Adipocyte (in vitro differentiated cells): ENCODE measurements around the gene WFDC6.

Experiments
- DNase-seq: peaks from one replicate; pipeline ENCODE4 v3.0.0-alpha.2; 2015; ENCODE audit warnings: low read depth
- H3K27me3 ChIP-seq: replicated peaks from 2 replicates; pipeline ENCODE4 v1.7.0; 2013; ENCODE audit warnings: mild to moderate bottlenecking, low read length, moderate library complexity; ENCODE audit not compliant: control insufficient read depth, insufficient read depth
- H3K36me3 ChIP-seq: 2 replicates; pipeline ENCODE4 v1.7.0; 2013; ENCODE audit warnings: low read length, mild to moderate bottlenecking, moderate library complexity; ENCODE audit not compliant: control insufficient read depth, insufficient read depth, severe bottlenecking
- H3K4me1 ChIP-seq: 2 replicates; pipeline ENCODE4 v1.7.0; 2013; ENCODE audit warnings: mild to moderate bottlenecking, low read length, moderate library complexity; ENCODE audit not compliant: control insufficient read depth, insufficient read depth
- H3K4me3 ChIP-seq: 2 replicates; pipeline ENCODE4 v1.7.0; 2013; ENCODE audit warnings: mild to moderate bottlenecking, low read length, moderate library complexity
- H3K9ac ChIP-seq: 2 replicates; pipeline ENCODE4 v1.7.0; 2013; ENCODE audit warnings: mild to moderate bottlenecking, low read length, moderate library complexity
- H3K9me3 ChIP-seq: 2 replicates; pipeline ENCODE4 v1.7.0; 2013; ENCODE audit warnings: mild to moderate bottlenecking, low read length, moderate library complexity; ENCODE audit not compliant: control insufficient read depth

WFDC6 gene

DNA sequence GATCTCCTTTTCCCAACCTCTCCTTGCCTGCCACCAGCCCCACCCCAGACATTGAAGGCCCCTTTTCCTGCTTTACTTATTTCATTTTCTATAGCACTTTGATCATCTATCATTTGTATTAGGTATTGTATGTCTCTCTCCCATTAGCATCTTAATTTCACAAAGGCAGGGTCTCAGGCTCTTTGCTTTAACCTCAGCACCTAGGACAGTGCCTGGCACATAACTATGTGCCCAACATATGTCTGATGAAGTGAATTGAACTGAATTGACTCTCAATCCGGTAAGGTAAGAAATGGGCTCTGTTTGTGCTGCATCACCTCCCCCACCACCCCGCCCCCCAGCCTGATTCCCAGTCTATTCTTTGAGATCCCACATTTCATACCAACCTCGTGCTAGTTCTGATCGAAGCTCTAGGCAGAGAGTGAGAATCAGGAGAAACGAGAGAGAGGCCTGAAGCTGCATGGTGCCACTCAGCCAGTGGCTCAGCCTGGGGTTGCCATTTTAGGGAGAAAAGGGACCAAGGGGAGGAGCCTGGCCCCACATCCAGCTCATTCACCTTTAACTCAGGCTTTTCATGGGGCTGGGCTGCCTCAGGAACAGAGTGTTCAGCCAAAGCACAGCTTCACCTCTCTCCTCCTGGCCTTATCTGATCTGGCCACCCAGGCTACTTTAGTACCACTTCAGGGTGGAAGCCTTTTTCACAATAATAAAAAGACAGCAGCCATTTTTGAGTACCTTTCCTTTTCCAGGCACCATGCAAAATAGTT, 24.0 kb downstream of the WFDC6 start, which contains the start of gene SPINT3:
SPINT3 (minus strand) TSS at position 476 of the 767 bp plus-strand sequence; CDS start at position 462, 14 bp downstream.
- H3K4me3 ChIP-seq, result no peak within 1 kb of the TSS
- H3K9ac ChIP-seq, result no peak within 1 kb of the TSS
- DNase-seq, result no peak
- peaks cover 30% of the 10 kb centered on the region for H3K27me3 ChIP-seq
- peaks cover 3% of the 10 kb centered on the region for H3K9me3 ChIP-seq
- no peaks in the 10 kb centered on the region for H3K36me3 ChIP-seq
- peaks cover 16% of the 10 kb centered on the region for H3K4me1 ChIP-seq

DNA sequence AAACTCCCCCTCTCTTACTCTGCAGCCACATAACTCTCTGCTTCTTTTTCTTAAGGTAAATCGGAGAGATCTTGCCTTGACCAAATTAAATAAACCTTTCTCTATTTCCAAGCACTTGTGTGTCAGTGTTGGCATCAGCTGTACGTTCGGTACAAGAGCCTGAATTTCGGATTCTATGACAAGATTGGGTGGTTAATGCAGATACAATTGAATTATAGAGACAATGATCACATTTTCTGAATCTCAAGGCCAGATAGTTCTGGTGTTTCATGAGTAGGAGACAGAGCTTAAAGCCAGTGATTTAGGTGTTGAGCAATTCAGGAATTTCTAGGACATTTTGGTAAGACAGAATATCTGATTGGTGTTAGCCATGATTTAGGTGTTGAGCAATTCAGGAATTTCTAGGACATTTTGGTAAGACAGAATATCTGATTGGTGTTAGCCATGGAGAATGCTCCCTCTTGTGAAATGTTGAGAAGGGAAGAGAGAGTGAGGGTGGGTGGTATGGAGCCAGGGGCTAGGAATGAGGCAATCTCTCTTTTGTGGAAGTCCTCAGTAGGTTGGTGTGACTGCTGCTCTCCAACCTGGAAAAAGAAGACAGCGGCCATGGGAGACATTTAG, 28.9 kb downstream of the WFDC6 start:
- no peak for DNase-seq
- Histone ChIP-seq H3K9ac (no peak overlapping the region), H3K4me1 (peaks cover 16% of the 10 kb centered on the region), H3K27me3 (peaks cover 23% of the 10 kb centered on the region), H3K9me3 (no peaks in the 10 kb centered on the region), H3K4me3 (no peak overlapping the region), H3K36me3 (no peaks in the 10 kb centered on the region)

DNA sequence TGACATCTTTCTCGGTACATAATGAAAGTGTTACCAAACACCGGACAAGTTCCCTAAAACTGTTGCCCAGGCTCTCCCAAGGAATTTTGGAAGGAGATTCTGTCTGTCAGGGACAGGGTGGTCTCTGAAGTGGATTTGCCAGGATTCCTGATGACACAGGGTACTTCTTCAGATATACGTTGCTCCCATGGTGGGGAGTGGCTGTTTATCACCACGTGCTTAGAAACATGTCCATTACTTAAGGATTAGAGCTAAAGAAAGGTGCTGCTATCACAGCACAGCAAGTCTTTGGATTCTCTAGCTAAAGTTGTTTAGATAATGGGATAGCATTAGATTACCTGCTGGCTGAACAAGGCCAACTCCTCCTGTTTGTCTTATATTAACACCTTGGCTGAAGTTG, 30.2 kb downstream of the WFDC6 start:
- peaks cover 16% of the 10 kb centered on the region for H3K4me1 ChIP-seq
- no peaks in the 10 kb centered on the region for H3K9me3 ChIP-seq
- H3K9ac ChIP-seq, result no peak overlapping the region
- peaks cover 21% of the 10 kb centered on the region for H3K27me3 ChIP-seq
- H3K36me3 ChIP-seq, result no peaks in the 10 kb centered on the region
- DNase-seq, result no peak
- no peak overlapping the region for H3K4me3 ChIP-seq

DNA sequence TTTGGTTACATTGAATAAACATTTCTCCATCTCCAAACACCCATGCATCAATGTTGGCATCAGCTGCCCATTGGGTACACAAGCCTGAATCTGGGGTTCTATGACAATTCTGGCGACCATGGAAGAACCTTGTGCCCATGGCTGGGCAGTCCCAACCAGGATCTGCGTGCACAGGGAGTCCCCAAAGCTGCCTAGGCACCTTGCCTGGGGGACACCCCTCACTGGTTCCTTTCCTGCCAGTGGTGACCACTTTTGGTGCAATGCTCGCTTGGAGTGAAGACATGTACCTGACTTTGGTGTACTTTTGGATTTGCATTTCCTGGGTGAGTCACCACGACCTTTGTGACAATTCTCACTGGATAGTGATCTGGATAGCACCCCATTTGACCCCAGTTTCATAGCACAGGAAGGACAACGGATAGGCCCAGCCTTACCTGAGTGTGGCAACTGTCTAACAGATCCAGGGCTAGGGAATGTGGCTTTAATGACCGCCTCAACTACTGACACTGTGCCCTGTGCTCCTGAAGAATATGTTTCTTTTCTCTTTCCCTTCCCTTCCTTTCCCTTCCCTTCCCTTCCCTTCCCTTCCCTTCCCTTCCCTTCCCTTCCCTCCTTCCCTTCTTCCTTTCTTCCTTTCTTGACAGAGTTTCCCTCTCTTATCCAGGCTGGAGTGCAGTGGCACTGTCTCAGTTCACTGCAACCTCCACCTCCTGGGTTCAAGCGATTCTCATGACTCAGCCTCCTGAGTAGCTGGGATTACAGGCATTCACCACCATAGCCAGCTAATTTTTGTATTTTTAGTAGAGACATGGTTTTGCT, 31.0 kb downstream of the WFDC6 start:
- H3K36me3 ChIP-seq, result no peaks in the 10 kb centered on the region
- peaks cover 18% of the 10 kb centered on the region for H3K27me3 ChIP-seq
- DNase-seq, result no peak
- no peak overlapping the region for H3K9ac ChIP-seq
- H3K4me3 ChIP-seq, result no peak overlapping the region
- H3K4me1 ChIP-seq, result peaks cover 16% of the 10 kb centered on the region
- no peaks in the 10 kb centered on the region for H3K9me3 ChIP-seq

DNA sequence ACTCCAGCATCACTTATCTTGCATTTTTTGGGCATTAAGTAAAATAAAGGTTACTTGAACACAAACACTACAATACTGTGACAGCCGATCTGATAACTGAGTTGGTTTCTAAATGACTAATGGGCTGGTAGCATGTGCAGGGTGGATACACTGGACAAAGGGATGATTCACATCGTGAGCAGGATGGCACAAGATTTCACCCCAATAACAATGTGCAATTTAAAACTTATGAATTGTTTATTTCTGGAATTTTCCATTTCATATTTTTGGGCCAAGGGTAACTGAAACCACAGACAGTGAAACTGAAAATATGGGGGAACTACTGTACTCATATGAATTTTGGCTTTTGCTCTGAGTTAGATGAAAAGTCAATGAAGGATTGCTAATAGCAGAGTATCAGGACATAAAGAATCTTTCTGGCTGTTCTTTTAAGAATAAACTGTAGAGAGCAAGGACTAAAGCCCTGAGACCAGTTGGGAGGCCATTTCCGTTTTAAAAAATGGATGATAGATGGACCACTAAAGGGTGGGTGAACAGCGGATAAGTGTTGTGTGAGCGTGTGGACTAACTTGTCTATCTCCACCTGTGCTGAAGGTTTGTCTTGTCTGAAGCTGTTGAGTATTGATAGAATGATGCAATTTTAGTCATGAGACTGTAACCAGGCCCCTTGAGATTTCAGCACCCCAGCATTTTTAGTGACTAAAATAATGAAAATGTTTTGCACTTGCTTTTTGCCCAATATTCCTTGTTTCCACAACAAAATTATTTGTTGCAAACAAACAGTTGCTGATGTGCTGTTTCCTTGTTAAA, 32.1 kb downstream of the WFDC6 start:
- H3K9ac ChIP-seq, result no peak overlapping the region
- no peaks in the 10 kb centered on the region for H3K9me3 ChIP-seq
- DNase-seq, result no peak
- H3K4me1 ChIP-seq, result peaks cover 16% of the 10 kb centered on the region
- H3K36me3 ChIP-seq, result no peaks in the 10 kb centered on the region
- peaks cover 18% of the 10 kb centered on the region for H3K27me3 ChIP-seq
- no peak overlapping the region for H3K4me3 ChIP-seq

DNA sequence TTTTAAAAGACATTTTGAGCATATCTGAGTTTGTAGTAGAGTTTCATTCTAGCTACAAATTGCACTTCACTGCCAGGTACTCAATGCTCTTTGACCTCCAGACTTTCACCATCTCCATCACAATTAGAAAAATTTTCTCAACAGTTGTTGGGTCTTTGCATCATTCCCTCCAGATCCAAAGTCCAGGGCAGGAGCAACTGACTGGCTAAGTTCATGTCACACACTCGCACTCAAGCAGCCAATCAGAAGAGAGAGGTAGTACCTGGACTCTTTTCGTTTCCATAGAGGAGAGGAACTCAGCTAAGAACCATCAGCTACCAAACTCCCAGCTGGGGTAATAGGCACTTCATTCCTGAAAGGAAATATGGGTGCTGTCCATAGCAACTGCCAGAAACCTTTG, 32.9 kb downstream of the WFDC6 start:
- Histone ChIP-seq H3K9ac (no peak overlapping the region), H3K27me3 (peaks cover 18% of the 10 kb centered on the region), H3K4me1 (peaks cover 16% of the 10 kb centered on the region), H3K9me3 (no peaks in the 10 kb centered on the region), H3K4me3 (no peak overlapping the region), H3K36me3 (no peaks in the 10 kb centered on the region)
- DNase-seq, result no peak

DNA sequence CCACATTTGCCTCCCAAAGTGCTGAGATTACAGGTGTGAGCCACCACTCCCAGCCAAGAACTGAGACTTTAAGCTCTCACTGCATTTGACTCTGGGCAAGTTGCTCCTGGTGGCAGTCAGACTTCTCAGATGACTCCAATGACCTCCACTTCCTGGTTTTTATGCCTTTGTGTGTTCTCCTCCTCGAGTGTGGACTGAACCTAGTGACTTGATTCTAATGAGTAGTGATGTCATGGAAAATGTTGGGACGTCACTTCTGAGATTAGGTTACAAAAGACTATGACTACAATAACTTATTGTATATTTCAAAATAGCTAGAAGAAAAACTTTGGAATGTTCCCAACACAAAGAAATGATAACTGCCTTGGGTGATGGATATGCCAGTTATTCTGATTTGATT, 35.9 kb downstream of the WFDC6 start:
- peaks cover 15% of the 10 kb centered on the region for H3K4me1 ChIP-seq
- no peaks in the 10 kb centered on the region for H3K9me3 ChIP-seq
- no peak overlapping the region for H3K9ac ChIP-seq
- peaks cover 35% of the 10 kb centered on the region for H3K27me3 ChIP-seq
- no peaks in the 10 kb centered on the region for H3K36me3 ChIP-seq
- no peak overlapping the region for H3K4me3 ChIP-seq
- no peak for DNase-seq

DNA sequence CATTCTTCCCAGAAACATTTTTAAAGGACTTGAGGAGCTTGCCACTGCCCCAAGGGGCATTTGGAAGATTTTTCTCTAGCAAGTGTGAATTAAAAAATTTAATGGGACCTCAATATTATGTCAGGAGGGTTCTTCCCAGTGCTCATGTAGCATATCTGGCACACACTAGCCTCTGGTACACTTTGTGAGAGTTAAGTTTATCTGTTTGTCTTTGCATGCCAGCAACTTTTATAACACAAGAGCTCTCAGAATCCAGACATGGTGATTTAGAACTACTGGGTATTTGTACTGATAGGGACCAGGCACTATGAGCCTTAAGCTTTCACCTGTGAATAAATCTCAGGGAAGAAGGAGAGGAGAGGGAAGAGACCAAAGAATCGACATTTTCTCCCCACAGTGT, 36.7 kb downstream of the WFDC6 start:
- DNase-seq, result no peak
- Histone ChIP-seq H3K9me3 (no peaks in the 10 kb centered on the region), H3K36me3 (no peaks in the 10 kb centered on the region), H3K4me1 (peaks cover 15% of the 10 kb centered on the region), H3K4me3 (no peak overlapping the region), H3K9ac (no peak overlapping the region), H3K27me3 (peaks cover 29% of the 10 kb centered on the region)

DNA sequence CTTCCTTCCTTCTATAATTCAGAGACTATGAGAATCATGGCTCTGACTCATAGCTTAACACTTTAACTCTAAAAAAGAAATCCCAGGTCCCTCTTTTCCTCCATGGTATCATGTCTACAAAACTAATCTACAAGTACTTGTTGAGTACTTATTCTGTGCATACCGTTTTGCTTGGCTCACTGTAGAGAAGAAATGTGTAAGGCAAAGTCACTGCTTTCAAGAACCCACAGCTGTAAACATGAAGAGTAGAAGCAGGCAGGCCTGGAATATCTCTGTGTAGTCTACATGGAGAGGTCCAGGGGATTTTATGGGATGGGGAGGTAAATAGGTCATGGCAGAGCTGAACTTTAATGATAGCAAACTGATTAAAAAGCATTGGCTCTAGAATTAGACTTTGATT, 37.7 kb downstream of the WFDC6 start:
- peaks cover 29% of the 10 kb centered on the region for H3K27me3 ChIP-seq
- no peaks in the 10 kb centered on the region for H3K36me3 ChIP-seq
- no peak for DNase-seq
- no peaks in the 10 kb centered on the region for H3K9me3 ChIP-seq
- no peak overlapping the region for H3K4me3 ChIP-seq
- peaks cover 9% of the 10 kb centered on the region for H3K4me1 ChIP-seq
- no peak overlapping the region for H3K9ac ChIP-seq

DNA sequence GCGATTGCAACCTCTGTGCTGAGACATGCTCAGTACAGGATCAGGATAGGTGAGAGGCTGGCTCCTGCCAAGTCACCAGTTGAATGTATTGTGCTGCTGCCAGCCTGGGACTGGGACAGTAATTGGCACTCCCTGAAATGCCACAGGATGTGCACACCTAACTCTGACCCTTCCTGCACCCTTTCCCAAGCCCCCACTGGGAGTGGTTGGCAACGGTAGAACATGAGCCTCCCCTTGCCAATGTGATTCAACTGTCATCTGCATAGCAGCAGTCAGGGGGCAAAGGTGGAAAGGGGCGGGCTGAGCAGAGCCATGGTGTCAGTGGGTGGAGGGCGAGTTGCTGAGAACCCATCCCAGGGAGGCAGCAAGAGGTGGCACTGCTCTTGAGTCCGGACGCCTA, 39.3 kb downstream of the WFDC6 start:
- H3K4me3 ChIP-seq, result no peak overlapping the region
- H3K4me1 ChIP-seq, result peaks cover 21% of the 10 kb centered on the region
- no peaks in the 10 kb centered on the region for H3K9me3 ChIP-seq
- DNase-seq, result no peak
- peaks cover 29% of the 10 kb centered on the region for H3K27me3 ChIP-seq
- no peaks in the 10 kb centered on the region for H3K36me3 ChIP-seq
- H3K9ac ChIP-seq, result no peak overlapping the region
